NCI-H1436 (cell line): ENCODE results near the gene RNU1-3.
"Not testable (repeated sequence)": the region's sequence is repeated elsewhere in the genome, so short reads cannot be mapped to it uniquely, and the experiment has no call there.

Source experiments
- DNase-seq: peaks from one replicate; lab custom pipeline; 2025; lab: John Stamatoyannopoulos, UW

Gene RNU1-3

GRCh38 chr1:16636551-16637195, 30.1 kb downstream of the RNU1-3 start:
- DNase-seq = not testable (repeated sequence)

- not testable (repeated sequence) for DNase-seq
These were observed 30.8 kb downstream of the RNU1-3 start for GRCh38 chr1:16635959-16636358.

- DNase-seq = not testable (repeated sequence)
These were observed 33.0 kb downstream of the RNU1-3 start for GRCh38 chr1:16633540-16634282.

GRCh38 chr1:16632044-16632850, 34.5 kb downstream of the RNU1-3 start:
- not testable (repeated sequence) for DNase-seq

GRCh38 chr1:16631248-16632043, 35.3 kb downstream of the RNU1-3 start:
- DNase-seq = no peak

GRCh38 chr1:16630661-16631247, 36.0 kb downstream of the RNU1-3 start:
- DNase-seq = no peak

- not testable (repeated sequence) for DNase-seq
These were observed 36.7 kb downstream of the RNU1-3 start for GRCh38 chr1:16629916-16630530.

- DNase-seq = no peak
These were observed 38.2 kb downstream of the RNU1-3 start for GRCh38 chr1:16628361-16629111.

GRCh38 chr1:16626409-16626983, 40.3 kb downstream of the RNU1-3 start:
- DNase-seq = not testable (repeated sequence)

GRCh38 chr1:16625497-16626408, 41.0 kb downstream of the RNU1-3 start:
- DNase-seq = no peak

GRCh38 chr1:16623812-16624719, 42.7 kb downstream of the RNU1-3 start:
- DNase-seq = peak; percentile 61

- not testable (repeated sequence) for DNase-seq
These were observed 43.4 kb downstream of the RNU1-3 start for GRCh38 chr1:16623337-16623736.

- DNase-seq = not testable (repeated sequence)
These were observed 45.0 kb downstream of the RNU1-3 start for GRCh38 chr1:16621681-16622315.

GRCh38 chr1:16621300-16621658, 45.5 kb downstream of the RNU1-3 start:
- DNase-seq = no peak

GRCh38 chr1:16619803-16620501, 46.8 kb downstream of the RNU1-3 start:
- DNase-seq = not testable (repeated sequence)

GRCh38 chr1:16618719-16619118, 48.0 kb downstream of the RNU1-3 start:
- no peak for DNase-seq
